GDM1 (cell line): ENCODE results near the gene DBP.

Experiments
- DNase-seq: peaks from one replicate; lab custom pipeline; 2025; lab: John Stamatoyannopoulos, UW

The DBP gene

GRCh38 chr19:48609571-48610108 is 27.5 kb downstream of the DBP start:
- no peak for DNase-seq

GRCh38 chr19:48608798-48609263 is 28.3 kb downstream of the DBP start:
- no peak for DNase-seq

- DNase-seq = no peak
Measured at GRCh38 chr19:48607359-48607755, 29.8 kb downstream of the DBP start.

GRCh38 chr19:48606463-48607358 is 30.5 kb downstream of the DBP start, which contains the start of gene SPACA4:
TSS of gene SPACA4 (plus strand) at chr19:48606742. CDS start at chr19:48606979, 237 bp downstream.
- DNase-seq = no peak

GRCh38 chr19:48603850-48604249 is 33.3 kb downstream of the DBP start:
- DNase-seq = no peak

GRCh38 chr19:48603449-48603848 is 33.7 kb downstream of the DBP start:
- DNase-seq = no peak

- no peak for DNase-seq
Measured at GRCh38 chr19:48603001-48603400, 34.2 kb downstream of the DBP start.

- DNase-seq = no peak
Measured at GRCh38 chr19:48600679-48601417, 36.3 kb downstream of the DBP start.

GRCh38 chr19:48598996-48599700 is 38.0 kb downstream of the DBP start:
- no peak for DNase-seq

- no peak for DNase-seq
Measured at GRCh38 chr19:48596679-48597465, 40.3 kb downstream of the DBP start.

- DNase-seq = no peak
Measured at GRCh38 chr19:48596237-48596636, 40.9 kb downstream of the DBP start.

GRCh38 chr19:48595833-48596232 is 41.3 kb downstream of the DBP start:
- no peak for DNase-seq

- DNase-seq = no peak
Measured at GRCh38 chr19:48595171-48595570, 42.0 kb downstream of the DBP start.

- DNase-seq = no peak
Measured at GRCh38 chr19:48591021-48591420, 46.2 kb downstream of the DBP start.

GRCh38 chr19:48588670-48589401 is 48.3 kb downstream of the DBP start:
- peak; percentile 74 for DNase-seq

GRCh38 chr19:48587387-48587786 is 49.8 kb downstream of the DBP start:
- DNase-seq = no peak

GRCh38 chr19:48582168-48582567 is 55.0 kb downstream of the DBP start:
- no peak for DNase-seq
